BJ (cell line): Measurements from ENCODE around the gene SETD1A. TPM values are rescaled to one million over a fixed set of nuclear protein-coding genes. Genes with fewer than 3 reads are reported as not detected.

Experiments
- CTCF ChIA-PET: fragments of 350-600 bp; formaldehyde crosslinking; extraction: SDS; loops from one replicate; lab custom pipeline; 2021; ENCODE audit warnings: antibody characterized with exemption, inconsistent platforms; lab: Yijun Ruan, JAX
- POLR2A ChIA-PET: fragments of 300-600 bp; sonication (Branson Sonifier 250); formaldehyde crosslinking; extraction: SDS; loops from one replicate; lab custom pipeline; 2021; ENCODE audit warnings: antibody characterized with exemption; lab: Charles Lee
- DNase-seq: peaks from one replicate; pipeline ENCODE4 v3.0.0-alpha.2; 2011; ENCODE audit warnings: low read depth
- H3K27me3 ChIP-seq: 2 replicates; pipeline ENCODE4 v1.6.0; 2011; ENCODE audit warnings: low read length; ENCODE audit not compliant: control insufficient read depth, insufficient read depth
- H3K36me3 ChIP-seq: 2 replicates; pipeline ENCODE4 v1.5.1; 2011; ENCODE audit warnings: low read length; ENCODE audit not compliant: control insufficient read depth, insufficient read depth
- H3K4me3 ChIP-seq: 2 replicates; pipeline ENCODE4 v1.5.1; 2011; ENCODE audit warnings: low read depth, mild to moderate bottlenecking, control low read depth, low read length
- polyA plus RNA-seq: library from polyadenylated mRNA; depleted of rRNA; stranded (reverse); fragments of >200 nt; gene quantifications from 2 replicates; pipeline ENCODE4 v1.2.3, GENCODE V29; 2011
- TF ChIP-seq, protein P1 (sequence below): IDR thresholded peaks from 2 replicates; pipeline ENCODE4 v1.5.1; 2011; ENCODE audit warnings: low read depth, mild to moderate bottlenecking, control low read depth, inconsistent platforms, low read length, moderate library complexity; ENCODE audit not compliant: insufficient read depth

SETD1A gene
- polyA plus RNA-seq, 1 experiment = 1.4 TPM

DNA sequence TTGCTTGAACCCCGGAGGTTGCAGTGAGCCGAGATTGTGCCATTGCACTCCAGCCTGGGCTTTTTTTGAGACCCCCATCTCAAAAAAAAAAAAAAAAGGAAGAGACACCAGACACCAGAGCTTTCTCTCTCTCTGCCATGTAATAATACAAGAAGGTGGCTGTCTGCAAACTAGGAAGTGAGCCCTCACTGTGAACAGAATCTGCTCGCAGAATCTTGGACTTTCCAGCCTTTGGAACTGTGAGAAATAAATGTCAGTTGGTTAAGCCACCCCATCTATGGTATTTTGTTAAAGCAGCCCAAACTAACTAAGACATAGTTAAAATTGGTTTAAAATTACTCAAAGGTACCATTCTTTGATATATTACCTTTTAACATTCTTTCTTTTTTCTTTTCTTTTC lies 63.0 kb downstream of the SETD1A start:
- ChIA-PET CTCF (no interaction called here), POLR2A (no interaction called here)
- Histone ChIP-seq H3K4me3 (no peak overlapping the region), H3K36me3 (no peaks in the 10 kb centered on the region), H3K27me3 (no peaks in the 10 kb centered on the region)
- DNase-seq = no peak
- TF ChIP-seq, protein P1, sequence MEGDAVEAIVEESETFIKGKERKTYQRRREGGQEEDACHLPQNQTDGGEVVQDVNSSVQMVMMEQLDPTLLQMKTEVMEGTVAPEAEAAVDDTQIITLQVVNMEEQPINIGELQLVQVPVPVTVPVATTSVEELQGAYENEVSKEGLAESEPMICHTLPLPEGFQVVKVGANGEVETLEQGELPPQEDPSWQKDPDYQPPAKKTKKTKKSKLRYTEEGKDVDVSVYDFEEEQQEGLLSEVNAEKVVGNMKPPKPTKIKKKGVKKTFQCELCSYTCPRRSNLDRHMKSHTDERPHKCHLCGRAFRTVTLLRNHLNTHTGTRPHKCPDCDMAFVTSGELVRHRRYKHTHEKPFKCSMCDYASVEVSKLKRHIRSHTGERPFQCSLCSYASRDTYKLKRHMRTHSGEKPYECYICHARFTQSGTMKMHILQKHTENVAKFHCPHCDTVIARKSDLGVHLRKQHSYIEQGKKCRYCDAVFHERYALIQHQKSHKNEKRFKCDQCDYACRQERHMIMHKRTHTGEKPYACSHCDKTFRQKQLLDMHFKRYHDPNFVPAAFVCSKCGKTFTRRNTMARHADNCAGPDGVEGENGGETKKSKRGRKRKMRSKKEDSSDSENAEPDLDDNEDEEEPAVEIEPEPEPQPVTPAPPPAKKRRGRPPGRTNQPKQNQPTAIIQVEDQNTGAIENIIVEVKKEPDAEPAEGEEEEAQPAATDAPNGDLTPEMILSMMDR = no peak

DNA sequence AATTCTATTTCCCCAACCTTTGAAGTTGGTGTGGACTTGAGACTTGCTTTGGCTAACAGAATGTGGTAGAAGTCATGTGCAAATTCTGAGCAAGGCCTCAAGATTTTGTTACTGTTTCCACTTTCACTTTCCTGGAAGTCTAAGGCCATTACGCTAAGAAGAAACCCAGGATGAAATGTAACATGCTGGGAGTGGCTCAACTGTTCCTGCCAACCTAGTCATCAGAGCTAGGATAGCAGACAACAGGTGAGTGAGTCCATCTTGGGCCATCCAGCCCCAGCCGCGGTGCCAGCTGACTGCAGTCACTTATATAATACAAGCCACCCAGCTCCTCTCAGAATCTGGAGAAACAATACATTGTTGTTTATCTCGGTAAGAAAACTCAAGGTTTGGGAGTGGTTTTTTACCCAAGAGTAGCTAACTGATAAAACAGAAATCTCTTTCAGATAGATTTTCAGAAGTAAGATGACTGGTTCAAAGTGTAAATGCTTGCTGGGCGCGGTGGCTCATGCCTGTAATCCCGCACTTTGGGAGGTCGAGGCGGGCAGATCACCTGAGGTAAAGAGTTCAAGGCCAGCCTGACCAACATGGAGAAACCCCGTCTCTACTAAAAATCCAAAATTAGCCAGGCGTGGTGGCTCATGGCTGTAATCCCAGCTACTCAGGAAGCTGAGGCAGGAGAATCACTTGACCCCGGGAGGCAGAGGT lies 65.1 kb downstream of the SETD1A start:
- Histone ChIP-seq H3K27me3 (no peaks in the 10 kb centered on the region), H3K36me3 (no peaks in the 10 kb centered on the region), H3K4me3 (no peak overlapping the region)
- TF ChIP-seq, protein P1 = no peak
- DNase-seq = no peak
- CTCF ChIA-PET = no interaction called here
- POLR2A ChIA-PET = no interaction called here

DNA sequence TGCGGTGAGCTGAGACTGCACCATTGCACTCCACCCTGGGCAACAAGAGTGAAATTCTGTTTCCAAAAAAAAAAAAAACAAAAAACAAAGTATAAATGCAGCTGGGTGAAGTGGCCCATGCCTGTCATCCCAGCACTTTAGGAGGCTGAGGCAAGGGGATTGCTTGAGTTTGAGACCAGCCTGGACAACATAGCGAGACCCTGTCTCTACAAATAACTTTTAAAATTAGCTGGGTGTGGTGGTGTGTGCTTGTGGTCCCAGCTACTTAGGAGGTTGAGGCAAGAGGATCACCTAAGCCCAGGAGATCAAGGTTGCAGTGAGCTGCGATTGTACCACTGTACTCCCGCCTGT lies 65.7 kb downstream of the SETD1A start:
- no peak overlapping the region for H3K4me3 ChIP-seq
- TF ChIP-seq, protein P1 = no peak
- H3K27me3 ChIP-seq = no peaks in the 10 kb centered on the region
- DNase-seq = no peak
- CTCF ChIA-PET = no interaction called here
- POLR2A ChIA-PET = interaction anchor here (0.6 kb wide), 1 partner anchor 864 kb away, joined by 3 read pairs; no protein-coding TSS in a partner anchor
- no peaks in the 10 kb centered on the region for H3K36me3 ChIP-seq

DNA sequence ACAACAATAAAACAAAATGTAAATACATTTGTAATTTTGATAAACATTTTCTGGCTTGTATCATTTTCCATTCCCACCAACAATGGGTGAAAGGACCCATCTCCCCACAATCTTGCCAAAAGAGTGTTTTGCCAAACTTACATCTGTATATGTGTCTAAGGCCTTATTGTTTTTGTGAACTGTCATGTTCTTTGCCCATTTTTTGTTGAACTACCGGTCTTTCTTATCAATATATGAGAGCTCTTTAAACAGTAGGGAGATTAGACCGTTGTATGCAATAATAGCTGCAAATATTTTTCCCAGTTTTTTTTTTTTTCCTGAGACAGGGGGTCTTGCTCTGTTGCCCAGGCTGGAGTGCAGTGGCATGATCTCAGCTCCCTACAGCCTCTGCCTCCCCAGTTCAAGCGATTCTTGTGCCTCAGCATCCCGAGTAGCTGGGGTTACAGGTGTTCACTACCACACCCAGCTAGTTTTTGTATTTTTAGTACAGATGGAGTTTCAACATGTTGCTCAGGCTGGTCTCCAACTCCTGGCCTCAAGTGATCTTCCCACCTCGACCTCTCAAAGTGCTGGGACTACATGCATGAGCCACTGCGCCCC lies 66.2 kb downstream of the SETD1A start:
- CTCF ChIA-PET = no interaction called here
- TF ChIP-seq, protein P1 = no peak
- no peaks in the 10 kb centered on the region for H3K27me3 ChIP-seq
- H3K36me3 ChIP-seq = no peaks in the 10 kb centered on the region
- POLR2A ChIA-PET = interaction anchor here (0.6 kb wide), 1 partner anchor 864 kb away, joined by 3 read pairs; no protein-coding TSS in a partner anchor
- no peak overlapping the region for H3K4me3 ChIP-seq
- no peak for DNase-seq

DNA sequence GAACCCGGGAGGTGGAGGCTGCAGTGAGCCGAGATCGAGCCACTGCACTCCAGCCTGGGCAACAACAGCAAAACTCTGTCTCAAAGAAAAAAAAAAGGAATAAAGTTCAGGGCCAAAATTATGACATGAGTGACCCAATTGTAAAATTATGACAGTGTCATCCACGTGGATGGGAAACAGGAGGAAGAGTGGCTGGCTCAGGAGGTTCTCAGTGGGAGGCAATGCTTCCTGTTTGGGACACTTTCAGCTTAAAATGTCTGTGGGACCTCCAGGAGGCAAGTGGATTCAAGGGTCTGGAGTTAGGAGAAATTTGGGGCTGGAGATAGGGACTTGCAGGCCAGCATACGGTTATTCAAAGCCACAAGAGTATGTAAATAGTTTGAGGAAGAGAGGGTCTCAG lies 67.8 kb downstream of the SETD1A start:
- H3K4me3 ChIP-seq = no peak overlapping the region
- TF ChIP-seq, protein P1 = no peak
- POLR2A ChIA-PET = no interaction called here
- CTCF ChIA-PET = interaction anchor here (1.1 kb wide), 1 partner anchor 17 kb away, joined by 3 read pairs; no protein-coding TSS in a partner anchor
- H3K36me3 ChIP-seq = no peaks in the 10 kb centered on the region
- no peak for DNase-seq
- H3K27me3 ChIP-seq = no peaks in the 10 kb centered on the region
